ENCODE data around the gene SUN1.
A peak's percentile ranks its signal among the peaks of the same experiment; 100 is the strongest.

Gene SUN1

GRCh38 chr7:909358-910329 lies 77.4 kb downstream of the SUN1 start:
- peak; percentile 39 for DNase-seq (ENCODE audit: low read depth)
- no peak for TF ChIP-seq MYC (IDR thresholded peaks at IDR 0.05; ENCODE audit: low read depth, low read length)
- TF ChIP-seq, protein P1, sequence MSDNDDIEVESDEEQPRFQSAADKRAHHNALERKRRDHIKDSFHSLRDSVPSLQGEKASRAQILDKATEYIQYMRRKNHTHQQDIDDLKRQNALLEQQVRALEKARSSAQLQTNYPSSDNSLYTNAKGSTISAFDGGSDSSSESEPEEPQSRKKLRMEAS (IDR thresholded peaks at IDR 0.05; ENCODE audit: low read depth, low read length): no peak
- TF ChIP-seq, protein P2, sequence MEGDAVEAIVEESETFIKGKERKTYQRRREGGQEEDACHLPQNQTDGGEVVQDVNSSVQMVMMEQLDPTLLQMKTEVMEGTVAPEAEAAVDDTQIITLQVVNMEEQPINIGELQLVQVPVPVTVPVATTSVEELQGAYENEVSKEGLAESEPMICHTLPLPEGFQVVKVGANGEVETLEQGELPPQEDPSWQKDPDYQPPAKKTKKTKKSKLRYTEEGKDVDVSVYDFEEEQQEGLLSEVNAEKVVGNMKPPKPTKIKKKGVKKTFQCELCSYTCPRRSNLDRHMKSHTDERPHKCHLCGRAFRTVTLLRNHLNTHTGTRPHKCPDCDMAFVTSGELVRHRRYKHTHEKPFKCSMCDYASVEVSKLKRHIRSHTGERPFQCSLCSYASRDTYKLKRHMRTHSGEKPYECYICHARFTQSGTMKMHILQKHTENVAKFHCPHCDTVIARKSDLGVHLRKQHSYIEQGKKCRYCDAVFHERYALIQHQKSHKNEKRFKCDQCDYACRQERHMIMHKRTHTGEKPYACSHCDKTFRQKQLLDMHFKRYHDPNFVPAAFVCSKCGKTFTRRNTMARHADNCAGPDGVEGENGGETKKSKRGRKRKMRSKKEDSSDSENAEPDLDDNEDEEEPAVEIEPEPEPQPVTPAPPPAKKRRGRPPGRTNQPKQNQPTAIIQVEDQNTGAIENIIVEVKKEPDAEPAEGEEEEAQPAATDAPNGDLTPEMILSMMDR (IDR thresholded peaks at IDR 0.05; ENCODE audit: low read depth, low read length): no peak
- TF ChIP-seq POLR2A (IDR thresholded peaks at IDR 0.05; ENCODE audit: extremely low read depth, insufficient read length): no peak
- H3K4me3 ChIP-seq (ENCODE audit: low read depth, low read length): no peak overlapping the region

DNA sequence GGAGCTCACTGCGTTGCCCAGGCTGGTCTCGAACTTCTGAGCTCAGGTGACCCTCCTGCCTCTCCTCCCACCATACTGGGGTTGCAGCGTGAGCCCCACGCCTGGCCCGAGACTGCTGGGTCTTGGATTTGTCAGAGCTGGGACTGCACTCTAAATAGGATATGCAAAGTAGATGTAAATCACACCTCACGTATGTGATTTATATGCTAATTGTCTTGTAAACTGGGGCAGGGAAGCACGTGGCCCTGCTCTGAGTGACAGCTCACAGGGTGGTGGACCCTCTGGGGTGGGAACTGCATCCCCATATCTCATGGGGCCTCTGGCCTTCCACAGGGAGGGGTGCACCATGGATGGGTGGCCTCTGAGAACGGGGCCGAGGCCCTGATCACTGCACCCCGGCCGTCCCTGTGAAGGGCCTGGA lies 78.2 kb downstream of the SUN1 start:
- DNase-seq (ENCODE audit: low read depth): no peak
- TF ChIP-seq, protein P1 (IDR thresholded peaks at IDR 0.05; ENCODE audit: low read depth, low read length): no peak
- no peak for TF ChIP-seq POLR2A (IDR thresholded peaks at IDR 0.05; ENCODE audit: extremely low read depth, insufficient read length)
- TF ChIP-seq, protein P2 (IDR thresholded peaks at IDR 0.05; ENCODE audit: low read depth, low read length): no peak
- no peak for TF ChIP-seq MYC (IDR thresholded peaks at IDR 0.05; ENCODE audit: low read depth, low read length)
- no peak overlapping the region for H3K4me3 ChIP-seq (ENCODE audit: low read depth, low read length)

- no peak for DNase-seq (ENCODE audit: low read depth)
- TF ChIP-seq, protein P1 (IDR thresholded peaks at IDR 0.05; ENCODE audit: low read depth, low read length): no peak
- TF ChIP-seq MYC (IDR thresholded peaks at IDR 0.05; ENCODE audit: low read depth, low read length) (no peak), POLR2A (IDR thresholded peaks at IDR 0.05; ENCODE audit: extremely low read depth, insufficient read length) (no peak)
- TF ChIP-seq, protein P2 (IDR thresholded peaks at IDR 0.05; ENCODE audit: low read depth, low read length): no peak
- no peak overlapping the region for H3K4me3 ChIP-seq (ENCODE audit: low read depth, low read length)
Observed at GRCh38 chr7:910931-911431, 78.7 kb downstream of the SUN1 start.

DNA sequence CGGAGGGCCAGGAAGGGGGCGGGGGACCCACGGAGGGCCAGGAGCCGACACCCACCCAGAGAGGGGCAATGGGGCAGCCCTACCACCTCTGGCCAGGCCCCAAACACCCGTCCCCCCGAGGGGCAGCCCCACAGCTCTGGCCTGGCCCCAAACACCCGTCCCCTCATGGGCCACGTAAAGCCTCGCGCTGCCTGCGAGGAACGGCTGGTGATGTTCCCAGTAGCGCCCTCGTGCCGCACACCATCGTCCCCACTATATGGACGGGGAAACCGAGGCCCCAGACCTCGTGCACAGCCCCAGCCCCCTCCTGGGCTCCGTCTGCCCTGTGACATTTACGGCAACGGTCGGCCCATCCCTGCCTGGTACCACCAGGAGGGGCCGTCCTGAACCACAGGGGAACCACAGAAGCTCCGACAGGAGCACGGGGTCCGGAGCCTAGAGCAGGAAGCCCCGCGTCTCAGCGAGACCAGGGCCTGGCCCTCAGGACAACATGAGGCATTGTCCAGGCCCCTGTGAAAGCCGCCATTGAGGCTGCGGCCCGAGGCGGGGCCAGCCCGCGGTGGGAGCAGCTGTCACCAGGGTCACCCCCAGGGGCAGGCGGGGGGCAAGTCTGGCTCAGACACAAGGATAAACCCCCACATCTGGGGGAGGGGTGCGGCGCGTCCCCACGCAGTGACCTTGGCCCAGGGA lies 79.7 kb downstream of the SUN1 start:
- no peak overlapping the region for H3K4me3 ChIP-seq (ENCODE audit: low read depth, low read length)
- no peak for TF ChIP-seq POLR2A (IDR thresholded peaks at IDR 0.05; ENCODE audit: extremely low read depth, insufficient read length)
- TF ChIP-seq, protein P1 (IDR thresholded peaks at IDR 0.05; ENCODE audit: low read depth, low read length): no peak
- TF ChIP-seq MYC (IDR thresholded peaks at IDR 0.05; ENCODE audit: low read depth, low read length): no peak
- TF ChIP-seq, protein P2 (IDR thresholded peaks at IDR 0.05; ENCODE audit: low read depth, low read length): no peak
- no peak for DNase-seq (ENCODE audit: low read depth)

DNA sequence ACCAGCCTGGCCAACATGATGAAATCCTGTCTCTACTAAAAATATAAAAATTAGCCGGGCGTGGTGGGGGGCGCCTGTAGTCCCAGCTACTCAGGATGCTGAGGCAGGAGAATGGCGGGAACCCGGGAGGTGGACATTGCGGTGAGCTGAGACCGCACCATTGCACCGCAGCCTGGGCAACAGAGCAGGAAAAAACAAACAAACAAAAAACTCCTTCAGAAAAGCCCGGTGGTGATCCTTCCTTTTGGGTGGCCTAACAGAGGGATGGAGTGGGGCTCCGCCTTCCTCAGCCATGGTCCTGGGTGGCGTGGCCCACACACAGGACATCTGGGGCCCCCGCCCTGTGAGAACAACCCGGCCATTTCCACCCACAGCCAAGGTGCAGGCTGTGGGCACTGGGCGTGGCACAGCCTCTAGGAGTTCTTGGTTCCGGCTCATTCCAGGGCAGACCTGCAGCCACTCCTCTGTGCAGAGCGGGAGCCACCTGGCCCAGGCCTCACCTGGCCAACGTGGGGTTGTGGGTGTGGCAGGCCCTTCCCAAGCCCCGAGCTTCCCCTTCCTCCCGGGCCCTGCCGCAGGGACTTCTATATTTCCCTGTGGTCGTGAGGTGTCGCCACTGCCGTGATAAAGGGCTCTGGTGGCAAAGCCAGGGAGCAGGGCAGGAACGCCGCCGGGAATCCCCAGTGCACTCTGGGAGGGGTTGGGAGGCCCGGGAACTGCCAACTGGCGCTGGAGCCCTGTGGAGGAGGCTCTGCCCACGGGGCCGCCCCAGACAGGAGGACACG lies 81.7 kb downstream of the SUN1 start:
- DNase-seq (ENCODE audit: low read depth): no peak
- H3K4me3 ChIP-seq (ENCODE audit: low read depth, low read length): no peak overlapping the region

More for the DNA sequence above, 81.7 kb downstream of the SUN1 start:
- TF ChIP-seq POLR2A (IDR thresholded peaks at IDR 0.05; ENCODE audit: extremely low read depth, insufficient read length) (no peak), MYC (IDR thresholded peaks at IDR 0.05; ENCODE audit: low read depth, low read length) (no peak)
- TF ChIP-seq, protein P2 (IDR thresholded peaks at IDR 0.05; ENCODE audit: low read depth, low read length): no peak
- TF ChIP-seq, protein P1 (IDR thresholded peaks at IDR 0.05; ENCODE audit: low read depth, low read length): no peak

Data from NB4 (cell line).